ENCODE data around the gene CDKN2A. TPM values are rescaled to one million over a fixed set of nuclear protein-coding genes. Genes with fewer than 3 reads are reported as not detected.

Gene CDKN2A
- total and polyA plus RNA-seq, 9 of the 15 experiments (the other 6 are each of a cell fraction or from before 2014, with no cell fraction given) = not detected

DNA sequence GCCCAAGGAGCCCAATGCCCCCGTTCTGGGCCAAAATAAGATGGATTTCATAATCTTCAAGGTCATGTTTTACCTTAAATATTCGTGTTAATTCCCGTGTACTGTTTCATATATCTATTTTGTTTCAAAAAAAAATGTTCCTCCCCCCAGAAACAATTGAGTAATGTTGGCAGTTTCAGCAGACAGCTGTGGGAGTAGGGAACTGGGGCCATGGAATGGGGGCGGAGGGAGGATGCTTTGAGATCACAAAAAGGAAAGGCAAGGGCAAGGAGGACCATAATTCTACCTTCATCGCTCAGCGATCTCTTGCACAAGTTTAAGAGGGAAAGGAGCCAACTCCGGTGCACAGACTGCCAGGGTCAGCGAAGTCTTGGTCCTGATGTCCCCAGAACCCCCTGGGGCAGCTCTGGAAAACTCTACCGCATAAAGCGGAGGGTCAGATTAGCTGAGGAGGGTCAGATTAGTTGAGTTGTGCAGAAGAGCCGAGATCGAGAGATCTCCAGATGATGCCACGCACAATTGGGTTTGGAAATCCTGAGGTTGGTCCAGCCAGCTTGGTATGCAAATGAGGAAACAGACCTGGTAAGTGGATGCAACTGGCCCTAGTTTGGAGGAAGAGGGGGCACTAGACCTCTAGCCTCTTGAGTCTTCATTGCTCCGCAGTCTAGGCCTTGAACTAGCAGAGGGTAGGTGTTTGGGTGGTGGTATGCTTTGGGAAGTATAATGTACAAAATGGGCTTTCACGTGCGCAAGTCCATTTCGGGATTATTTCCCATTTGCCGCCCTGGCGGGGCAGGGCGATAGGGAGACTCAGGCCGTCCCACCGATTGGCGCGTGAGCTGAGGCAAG, 24.0 kb downstream of the CDKN2A start (continued):
- TF ChIP-seq HNRNPLL (IDR thresholded peaks at IDR 0.05; ENCODE audit: low read depth, low read length, poor library complexity, severe bottlenecking) = no peak
- no peak for TF ChIP-seq KLF13 (tag; IDR thresholded peaks at IDR 0.05; ENCODE audit: borderline replicate concordance, low read depth)
- no peak for TF ChIP-seq BCOR (IDR thresholded peaks at IDR 0.05)
- no peak for TF ChIP-seq ZNF282 (CRISPR knock-in tag; IDR thresholded peaks at IDR 0.05)
- TF ChIP-seq HMG20B (CRISPR knock-in tag; IDR thresholded peaks at IDR 0.05) = no peak
- TF ChIP-seq, protein P1, sequence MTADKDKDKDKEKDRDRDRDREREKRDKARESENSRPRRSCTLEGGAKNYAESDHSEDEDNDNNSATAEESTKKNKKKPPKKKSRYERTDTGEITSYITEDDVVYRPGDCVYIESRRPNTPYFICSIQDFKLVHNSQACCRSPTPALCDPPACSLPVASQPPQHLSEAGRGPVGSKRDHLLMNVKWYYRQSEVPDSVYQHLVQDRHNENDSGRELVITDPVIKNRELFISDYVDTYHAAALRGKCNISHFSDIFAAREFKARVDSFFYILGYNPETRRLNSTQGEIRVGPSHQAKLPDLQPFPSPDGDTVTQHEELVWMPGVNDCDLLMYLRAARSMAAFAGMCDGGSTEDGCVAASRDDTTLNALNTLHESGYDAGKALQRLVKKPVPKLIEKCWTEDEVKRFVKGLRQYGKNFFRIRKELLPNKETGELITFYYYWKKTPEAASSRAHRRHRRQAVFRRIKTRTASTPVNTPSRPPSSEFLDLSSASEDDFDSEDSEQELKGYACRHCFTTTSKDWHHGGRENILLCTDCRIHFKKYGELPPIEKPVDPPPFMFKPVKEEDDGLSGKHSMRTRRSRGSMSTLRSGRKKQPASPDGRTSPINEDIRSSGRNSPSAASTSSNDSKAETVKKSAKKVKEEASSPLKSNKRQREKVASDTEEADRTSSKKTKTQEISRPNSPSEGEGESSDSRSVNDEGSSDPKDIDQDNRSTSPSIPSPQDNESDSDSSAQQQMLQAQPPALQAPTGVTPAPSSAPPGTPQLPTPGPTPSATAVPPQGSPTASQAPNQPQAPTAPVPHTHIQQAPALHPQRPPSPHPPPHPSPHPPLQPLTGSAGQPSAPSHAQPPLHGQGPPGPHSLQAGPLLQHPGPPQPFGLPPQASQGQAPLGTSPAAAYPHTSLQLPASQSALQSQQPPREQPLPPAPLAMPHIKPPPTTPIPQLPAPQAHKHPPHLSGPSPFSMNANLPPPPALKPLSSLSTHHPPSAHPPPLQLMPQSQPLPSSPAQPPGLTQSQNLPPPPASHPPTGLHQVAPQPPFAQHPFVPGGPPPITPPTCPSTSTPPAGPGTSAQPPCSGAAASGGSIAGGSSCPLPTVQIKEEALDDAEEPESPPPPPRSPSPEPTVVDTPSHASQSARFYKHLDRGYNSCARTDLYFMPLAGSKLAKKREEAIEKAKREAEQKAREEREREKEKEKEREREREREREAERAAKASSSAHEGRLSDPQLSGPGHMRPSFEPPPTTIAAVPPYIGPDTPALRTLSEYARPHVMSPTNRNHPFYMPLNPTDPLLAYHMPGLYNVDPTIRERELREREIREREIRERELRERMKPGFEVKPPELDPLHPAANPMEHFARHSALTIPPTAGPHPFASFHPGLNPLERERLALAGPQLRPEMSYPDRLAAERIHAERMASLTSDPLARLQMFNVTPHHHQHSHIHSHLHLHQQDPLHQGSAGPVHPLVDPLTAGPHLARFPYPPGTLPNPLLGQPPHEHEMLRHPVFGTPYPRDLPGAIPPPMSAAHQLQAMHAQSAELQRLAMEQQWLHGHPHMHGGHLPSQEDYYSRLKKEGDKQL (CRISPR knock-in tag; IDR thresholded peaks at IDR 0.05; ENCODE audit: borderline replicate concordance) = no peak
- TF ChIP-seq DIDO1 (tag; IDR thresholded peaks at IDR 0.05; ENCODE audit: low read depth) = no peak
- no peak for TF ChIP-seq PTRF (tag; IDR thresholded peaks at IDR 0.05)

Data from K562 (cell line).